K562 (cell line): ENCODE measurements around the gene DSC1. TPM values are rescaled to one million over a fixed set of nuclear protein-coding genes. Genes with fewer than 3 reads are reported as not detected.
A peak's percentile ranks its signal among the peaks of the same experiment; 100 is the strongest.

Experiments
- ARID1B ChIP-seq: fragments of 450-650 bp; IDR thresholded peaks from 2 replicates; pipeline ENCODE4 v1.6.1; 2016; ENCODE audit warnings: antibody characterized with exemption, mild to moderate bottlenecking, inconsistent platforms
- CBFA2T2 ChIP-seq: fragments of 450-650 bp; conservative IDR thresholded peaks from 2 replicates; pipeline ENCODE4 v1.6.1; 2017; ENCODE audit warnings: mild to moderate bottlenecking
- FOXJ2 ChIP-seq: fragments of 200-800 bp; sonication (Bioruptor generic); IDR thresholded peaks from 2 replicates; pipeline ENCODE4 v1.6.1; 2016; ENCODE audit warnings: missing genetic modification characterization, missing compliant biosample characterization
- HDAC1 ChIP-seq, 2 experiments: fragments of 450-650 bp; IDR thresholded peaks; 2 replicates each; pipeline ENCODE4 v1.6.1; 2016 to 2017; ENCODE audit warnings: inconsistent platforms in 1 of 2, mild to moderate bottlenecking in 1 of 2, moderate library complexity in 1 of 2
- HNRNPH1 ChIP-seq: fragments of 200-400 bp; formaldehyde crosslinking; optimal IDR thresholded peaks from 2 replicates; pipeline ENCODE3; 2017; ENCODE audit warnings: low read depth, mild to moderate bottlenecking, low read length, moderate library complexity
- KDM1A ChIP-seq, 2 experiments: fragments of 450-650 bp; IDR thresholded peaks; 2 replicates each; pipeline ENCODE4 v1.6.1; 2016; ENCODE audit warnings: mild to moderate bottlenecking in 2 of 2
- NFXL1 ChIP-seq: fragments of 450-650 bp; formaldehyde crosslinking; IDR thresholded peaks from 2 replicates; pipeline ENCODE4 v1.4.0; 2021; ENCODE audit warnings: mild to moderate bottlenecking
- PRMT5 ChIP-seq: sonication (generic); formaldehyde crosslinking; IDR thresholded peaks from 2 replicates; pipeline ENCODE4 v1.5.0; 2020; ENCODE audit warnings: missing genetic modification reagents
- TCF3 ChIP-seq: sonication (generic); formaldehyde crosslinking; IDR thresholded peaks from 2 replicates; pipeline ENCODE4 v1.4.0; 2020; ENCODE audit warnings: mild to moderate bottlenecking, missing genetic modification reagents
- TCF7L2 ChIP-seq: fragments of 150-350 bp; IDR thresholded peaks from 2 replicates; pipeline ENCODE4 v1.6.1; 2016; ENCODE audit warnings: low read depth, mild to moderate bottlenecking, low read length, moderate library complexity
- TEAD4 ChIP-seq, 2 experiments: sonication (generic) in 1 of 2; formaldehyde crosslinking in 1 of 2; IDR thresholded peaks; 2 replicates each; pipeline versions ENCODE4 v1.6.1 to v1.8.0; 2012 to 2022; ENCODE audit warnings: borderline replicate concordance in 1 of 2, inconsistent platforms in 1 of 2, low read length in 1 of 2, mild to moderate bottlenecking in 1 of 2, missing genetic modification reagents in 1 of 2
- TRIM25 ChIP-seq: fragments of 450-650 bp; IDR thresholded peaks from 2 replicates; pipeline ENCODE4 v1.7.0; 2016; ENCODE audit warnings: borderline replicate concordance
- ZNF165 ChIP-seq: fragments of 250-450 bp; sonication (Bioruptor Pico); IDR thresholded peaks from 2 replicates; pipeline ENCODE4 v1.4.0; 2020; ENCODE audit warnings: borderline replicate concordance
- ZNF277 ChIP-seq: fragments of 250-450 bp; sonication (Bioruptor Pico); IDR thresholded peaks from 2 replicates; pipeline ENCODE4 v1.8.0; 2022; ENCODE audit warnings: inconsistent platforms, mild to moderate bottlenecking, moderate library complexity, borderline replicate concordance
- ZNF311 ChIP-seq: fragments of 250-450 bp; sonication (Bioruptor Pico); IDR thresholded peaks from 2 replicates; pipeline ENCODE4 v1.4.0; 2020; ENCODE audit warnings: mild to moderate bottlenecking, moderate library complexity
- ZNF318 ChIP-seq, 2 experiments: fragments of 450-650 bp; IDR thresholded peaks; 2 replicates each; pipeline ENCODE4 v1.6.1; 2016; ENCODE audit warnings: mild to moderate bottlenecking in 2 of 2, borderline replicate concordance in 1 of 2, low read depth in 1 of 2, moderate library complexity in 1 of 2
- polyA plus RNA-seq, 8 experiments: library from polyadenylated mRNA; depleted of rRNA in 4 of 8; stranded (reverse) in 5 of 8; unstranded in 3 of 8; fragments of >200 nt; fragmentation: Nextera tagmentation in 2 of 8; fragmentation: Illumina TruSeq in 1 of 8; extraction: Ambion mirVana in 2 of 8; extraction: Trizol in 1 of 8; gene quantifications; 2 replicates each; pipeline versions ENCODE4 v1.2.1 to v1.2.3, GENCODE V29; 2011 to 2014; ENCODE audit warnings: inconsistent platforms in 1 of 8, missing spikeins in 1 of 8
- total RNA-seq, 7 experiments: library from RNA; depleted of rRNA in 6 of 7; stranded (reverse); fragments of >200 nt in 6 of 7; fragmentation: Illumina TruSeq in 2 of 7; extraction: Trizol in 2 of 7; gene quantifications; 2 replicates each; pipeline versions ENCODE4 v1.2.1 to v1.2.3, GENCODE V29; 2011 to 2021; ENCODE audit warnings: low replicate concordance in 1 of 7

DSC1 gene
- total and polyA plus RNA-seq, 9 of the 15 experiments (the other 6 are each of a cell fraction or from before 2014, with no cell fraction given): 0.04 to 0.07 (median 0.05) TPM; not detected in 4

GRCh38 chr18:31129398-31130115 lies 33.1 kb downstream of the DSC1 start (continued):
- TF ChIP-seq TRIM25 (no peak), ZNF277 (no peak), CBFA2T2 (peak; percentile 35), ZNF318 (IDR thresholded peaks at IDR 0.05; ENCODE audit: borderline replicate concordance in 1 of 2, low read depth in 1 of 2) (no peak), ZNF165 (CRISPR knock-in tag) (no peak), ARID1B (peak; percentile 57), KDM1A (IDR thresholded peaks at IDR 0.05) (peak; percentile 74 to 76), PRMT5 (CRISPR knock-in tag) (no peak), HDAC1 (IDR thresholded peaks at IDR 0.05) (no peak), TCF3 (peak; percentile 44), NFXL1 (no peak), TEAD4 (IDR thresholded peaks at IDR 0.05; ENCODE audit: low read length) (peak; percentile 39; the same call in 1 of the 2 replicates), TEAD4 (CRISPR knock-in tag; IDR thresholded peaks at IDR 0.05; ENCODE audit: borderline replicate concordance) (no peak), TCF7L2 (no peak), FOXJ2 (tag) (no peak), ZNF311 (CRISPR knock-in tag) (no peak), HNRNPH1 (no peak)
